ENCODE results near the gene RAPSN.

The RAPSN gene

GRCh38 chr11:47406896-47407745 is 41.8 kb downstream of the RAPSN start:
- no peak for DNase-seq

DNA sequence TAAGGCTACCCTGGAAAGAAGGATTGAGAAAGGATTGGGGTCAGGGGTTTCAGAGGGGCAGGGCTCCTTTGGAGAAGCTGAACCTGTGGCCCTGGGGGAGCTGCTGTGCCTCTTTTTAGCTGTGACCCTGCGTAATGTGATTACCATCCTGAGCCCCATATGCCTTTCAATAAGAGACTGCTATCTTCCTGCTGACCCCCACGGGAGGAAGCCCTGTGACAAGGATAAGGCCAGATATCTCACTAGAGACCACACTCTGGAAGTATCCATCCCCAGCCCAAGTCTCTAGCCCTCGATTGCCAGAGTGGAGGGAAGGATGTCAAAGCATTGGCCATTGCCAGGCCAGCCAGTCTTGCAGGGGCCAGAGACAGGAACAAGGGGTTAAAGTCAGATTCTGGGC is 45.4 kb downstream of the RAPSN start:
- DNase-seq = no peak

DNA sequence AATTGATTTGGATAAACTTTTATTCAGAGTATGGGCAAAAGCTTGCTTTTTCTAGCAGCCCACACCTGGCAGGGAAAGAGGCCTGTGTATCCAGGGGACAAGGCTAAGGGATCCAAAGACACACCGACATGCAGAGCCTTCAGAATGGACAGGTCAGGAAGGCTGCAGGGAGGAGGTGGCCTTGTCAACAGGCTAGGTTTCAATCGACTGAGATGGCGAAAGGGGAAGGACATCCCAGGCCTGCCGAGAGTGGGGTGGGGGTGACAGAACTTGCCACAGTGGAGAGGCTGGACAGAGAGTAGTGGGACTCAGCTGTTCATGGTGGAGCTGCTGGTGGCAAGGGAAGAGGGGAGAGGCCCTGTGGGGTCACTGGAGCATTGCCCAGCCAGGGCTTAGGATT is 45.8 kb downstream of the RAPSN start:
- DNase-seq = no peak

DNA sequence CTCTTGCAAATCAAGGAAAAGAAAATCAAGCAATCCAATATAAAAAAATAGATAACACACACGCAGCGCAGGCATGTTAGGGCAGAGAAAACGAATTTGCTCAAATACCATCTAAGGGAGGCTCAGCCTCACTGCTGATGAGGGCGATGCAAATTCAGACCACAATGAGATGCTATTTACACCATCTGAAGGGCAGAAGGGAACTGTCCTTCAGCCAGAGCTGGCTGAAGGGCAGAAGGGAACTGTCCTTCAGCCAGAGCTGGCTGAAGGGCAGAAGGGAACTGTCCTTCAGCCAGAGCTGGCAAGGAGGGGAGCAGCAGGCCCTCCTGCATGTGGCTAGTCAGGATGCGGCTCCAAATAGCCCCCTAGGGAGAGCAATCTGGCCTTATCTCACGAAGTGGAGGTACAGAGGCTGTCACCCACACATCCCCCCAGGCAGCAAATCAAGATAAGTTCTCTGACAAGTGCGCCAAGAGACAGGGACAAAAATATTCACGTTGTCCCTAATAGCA is 48.1 kb downstream of the RAPSN start:
- DNase-seq = peak; percentile 64

- peak; percentile 49 for DNase-seq
These were observed 48.8 kb downstream of the RAPSN start for GRCh38 chr11:47399860-47400767.

GRCh38 chr11:47398551-47398950 is 50.4 kb downstream of the RAPSN start:
- DNase-seq = no peak

DNA sequence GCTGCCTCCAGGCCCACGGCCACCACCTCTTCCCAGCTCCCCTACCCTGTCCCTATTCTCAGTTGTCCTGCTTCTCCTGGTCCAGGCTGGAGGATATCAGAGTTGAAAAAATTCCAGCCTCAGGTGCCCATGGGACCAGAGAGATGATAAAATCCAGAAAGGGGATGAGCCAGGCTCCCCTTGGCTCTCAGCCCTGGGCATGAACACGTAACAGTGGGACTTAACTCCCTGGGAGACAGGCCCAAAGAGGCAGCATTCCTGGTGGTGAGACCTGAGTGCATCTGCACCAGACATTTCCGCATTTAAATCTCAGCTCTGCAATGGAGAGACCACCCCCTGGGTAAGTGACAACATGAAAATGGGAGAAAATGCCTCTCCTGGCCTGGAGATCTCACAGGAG is 50.9 kb downstream of the RAPSN start:
- no peak for DNase-seq

DNA sequence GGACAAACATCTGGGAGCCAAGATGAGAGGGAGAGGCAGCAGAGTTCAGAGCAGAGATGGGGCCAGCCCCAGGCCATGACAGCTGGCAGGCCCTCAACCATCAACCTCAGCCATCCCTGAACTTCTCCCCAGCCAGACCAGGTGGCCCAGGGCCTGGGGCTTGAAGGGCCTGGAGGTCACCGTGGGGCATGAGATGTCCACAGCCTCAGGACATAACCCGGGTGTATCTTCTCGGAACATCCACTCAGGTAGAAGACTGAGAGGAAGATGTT is 53.0 kb downstream of the RAPSN start:
- no peak for DNase-seq

DNA sequence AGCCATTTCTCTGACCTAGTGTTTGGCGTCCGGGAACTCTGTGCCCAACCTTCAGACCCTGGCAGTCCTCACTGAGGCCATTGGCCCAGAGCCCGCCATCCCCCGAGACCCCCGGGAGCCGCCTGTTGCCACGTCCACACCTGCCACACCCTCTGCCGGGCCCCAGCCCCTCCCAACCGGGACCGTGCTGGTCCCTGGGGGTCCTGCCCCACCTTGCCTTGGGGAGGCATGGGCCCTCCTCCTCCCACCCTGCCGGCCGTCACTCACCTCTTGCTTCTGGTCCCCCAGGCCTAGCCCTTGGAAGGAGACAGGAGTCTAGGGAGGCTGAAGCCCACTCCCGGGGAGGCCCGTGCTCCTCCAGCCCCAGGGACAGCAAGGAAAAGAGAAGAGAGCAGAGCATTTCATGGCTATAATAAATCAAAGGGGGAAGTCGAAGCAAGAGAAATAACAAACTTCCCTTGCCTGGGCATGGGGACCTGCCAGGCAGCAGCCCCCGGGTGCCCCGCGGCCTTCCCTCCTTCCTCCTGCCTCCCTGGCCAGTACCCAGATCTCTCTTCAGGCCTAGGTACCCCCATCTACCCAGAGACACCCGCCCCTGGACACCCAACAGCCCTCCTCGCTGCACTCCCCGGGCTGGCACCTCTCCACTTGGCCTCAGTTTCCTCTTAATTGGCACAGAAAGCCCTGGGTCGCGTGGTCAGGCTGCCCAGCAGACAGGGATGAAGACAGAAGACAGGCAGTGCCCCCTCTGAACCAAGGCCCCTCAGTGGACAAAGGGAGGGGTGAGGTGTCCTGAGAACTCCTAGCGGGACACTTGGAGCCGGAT is 53.5 kb downstream of the RAPSN start:
- peak; percentile 25 for DNase-seq

DNA sequence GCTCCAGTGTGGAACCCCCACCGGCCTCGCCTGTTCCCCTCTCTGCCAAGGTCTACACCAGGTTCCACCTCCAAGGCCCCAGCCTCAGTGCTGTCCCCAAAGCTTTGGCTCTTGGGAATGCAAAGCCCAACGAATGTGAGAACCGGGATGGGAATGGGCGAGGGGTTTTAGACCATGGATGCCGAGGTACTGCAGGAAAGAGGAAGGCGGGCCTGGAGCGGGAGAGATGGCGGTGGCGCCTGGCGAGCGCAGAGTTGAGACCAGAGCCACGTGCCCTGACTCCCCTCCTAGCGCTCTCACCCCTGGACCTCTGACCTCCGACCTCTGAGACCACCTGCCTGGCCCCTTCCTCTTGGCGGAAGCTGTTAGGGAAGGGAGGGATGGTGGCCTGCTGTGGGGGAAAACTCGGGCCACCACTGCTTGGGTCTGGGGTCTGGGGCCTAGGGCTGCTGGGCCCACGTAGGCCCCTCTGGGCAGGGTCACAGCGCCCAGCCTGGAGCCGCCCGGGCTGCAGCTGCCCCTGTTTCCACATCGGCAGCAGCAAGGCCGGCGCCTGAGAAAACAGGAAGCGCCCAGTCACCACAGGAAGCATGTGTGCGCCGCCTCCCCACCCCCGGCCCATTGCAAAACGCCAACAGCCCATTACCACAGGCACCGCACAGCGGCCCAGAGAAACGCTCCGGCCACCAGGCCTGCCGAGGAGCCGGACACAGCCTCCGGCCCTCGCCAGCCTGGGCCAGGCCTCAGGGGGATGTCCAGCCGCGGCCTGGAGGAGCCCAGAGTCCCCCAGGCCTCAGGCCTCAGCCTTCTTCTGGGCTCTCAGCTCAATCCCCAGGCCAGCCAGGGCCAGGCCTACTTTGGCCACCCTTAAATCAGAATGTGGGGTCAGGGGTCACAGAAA is 54.4 kb downstream of the RAPSN start:
- peak; percentile 86 for DNase-seq

DNA sequence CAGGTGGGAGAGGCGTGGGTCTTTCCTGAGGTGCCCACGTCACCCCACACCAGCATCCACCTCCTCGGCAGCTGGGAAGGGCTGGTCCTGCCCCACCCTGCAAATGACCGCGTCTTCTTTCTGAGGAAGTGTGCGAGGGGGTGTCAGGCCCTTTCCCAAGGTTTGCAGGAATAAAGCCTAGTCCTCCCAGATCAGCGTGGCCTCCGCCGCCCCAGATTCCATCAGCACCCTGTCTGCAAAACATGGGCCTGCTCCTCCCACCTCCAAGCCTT is 55.0 kb downstream of the RAPSN start:
- no peak for DNase-seq

DNA sequence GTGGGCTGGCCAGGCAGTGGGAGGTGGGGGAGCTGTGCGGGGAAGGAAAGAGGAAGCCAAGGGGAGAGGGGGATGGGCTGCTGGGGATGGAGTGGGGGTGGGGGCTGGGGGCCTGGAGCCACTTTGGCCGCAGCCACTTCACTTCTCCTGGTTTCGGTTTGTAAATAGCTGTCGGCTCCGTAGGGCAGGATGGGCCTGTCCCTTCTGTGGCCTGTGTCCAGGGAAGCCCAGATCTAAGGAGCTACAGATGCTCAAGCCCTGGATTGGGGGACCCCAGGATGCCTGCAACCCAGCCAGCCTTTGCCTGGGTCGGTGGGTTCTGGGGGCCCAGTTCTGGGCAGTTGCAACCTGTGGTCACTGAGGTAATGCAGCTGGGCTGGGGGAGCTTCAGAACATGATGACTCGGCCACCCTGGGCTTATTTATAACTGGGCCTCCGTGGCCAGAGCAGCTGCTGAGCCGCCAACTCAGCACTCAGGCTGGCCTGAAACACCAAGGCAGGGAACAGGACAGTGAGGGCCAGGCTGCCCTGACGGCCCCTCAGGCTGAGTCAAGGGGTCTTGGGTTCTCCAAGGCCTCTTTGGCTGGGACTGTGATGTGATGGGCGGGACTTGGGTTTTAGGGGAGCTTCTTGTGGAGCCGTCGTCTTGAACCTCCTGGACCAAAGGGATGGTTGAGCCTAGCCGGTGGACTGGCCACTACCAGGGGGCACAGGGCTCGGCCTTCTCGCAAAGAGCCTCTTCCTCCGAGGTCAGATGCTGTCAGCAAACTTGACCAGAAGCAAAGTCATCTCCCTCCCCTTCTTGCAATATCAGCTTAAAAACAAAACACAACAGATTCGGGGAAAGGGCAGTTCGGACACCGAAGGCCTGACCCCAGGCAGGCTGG is 55.5 kb downstream of the RAPSN start:
- peak; percentile 55 for DNase-seq

GRCh38 chr11:47392546-47393162 is 56.3 kb downstream of the RAPSN start:
- DNase-seq = no peak

DNA sequence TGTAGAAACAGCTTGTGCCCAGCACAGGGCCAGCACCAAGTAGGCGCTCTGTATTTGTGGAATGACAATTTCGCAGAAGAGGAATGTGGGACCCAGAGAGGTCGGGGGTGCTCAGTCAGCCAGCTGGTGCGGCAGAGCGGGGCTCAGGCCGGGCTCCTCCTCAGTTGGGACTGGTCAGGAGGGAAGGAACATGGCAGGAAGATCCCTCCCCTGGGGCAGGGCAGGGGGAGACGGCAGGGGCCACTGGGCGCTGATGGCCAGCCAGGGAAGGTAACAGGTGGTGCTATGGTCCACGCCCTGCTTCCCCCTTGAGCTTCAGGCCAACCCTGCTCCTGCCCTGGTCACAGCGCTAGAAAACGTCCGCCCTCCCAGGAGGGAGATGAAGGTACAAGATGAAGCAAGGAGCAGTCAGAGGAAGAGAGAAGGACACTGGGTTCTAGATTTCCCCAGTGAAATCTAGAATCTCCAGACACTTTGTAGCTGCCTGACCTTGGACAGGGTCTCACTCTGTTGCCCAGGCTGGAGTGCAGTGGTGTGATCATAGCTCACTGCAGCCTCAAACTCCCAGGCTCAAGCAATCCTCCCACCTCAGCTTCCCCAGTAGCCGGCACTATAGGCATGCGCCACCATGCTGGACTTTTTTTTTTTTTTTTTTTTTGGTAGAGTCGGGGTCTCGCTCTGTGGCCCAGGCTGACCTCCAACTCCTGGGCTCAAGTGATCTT is 57.1 kb downstream of the RAPSN start:
- DNase-seq = no peak

DNA sequence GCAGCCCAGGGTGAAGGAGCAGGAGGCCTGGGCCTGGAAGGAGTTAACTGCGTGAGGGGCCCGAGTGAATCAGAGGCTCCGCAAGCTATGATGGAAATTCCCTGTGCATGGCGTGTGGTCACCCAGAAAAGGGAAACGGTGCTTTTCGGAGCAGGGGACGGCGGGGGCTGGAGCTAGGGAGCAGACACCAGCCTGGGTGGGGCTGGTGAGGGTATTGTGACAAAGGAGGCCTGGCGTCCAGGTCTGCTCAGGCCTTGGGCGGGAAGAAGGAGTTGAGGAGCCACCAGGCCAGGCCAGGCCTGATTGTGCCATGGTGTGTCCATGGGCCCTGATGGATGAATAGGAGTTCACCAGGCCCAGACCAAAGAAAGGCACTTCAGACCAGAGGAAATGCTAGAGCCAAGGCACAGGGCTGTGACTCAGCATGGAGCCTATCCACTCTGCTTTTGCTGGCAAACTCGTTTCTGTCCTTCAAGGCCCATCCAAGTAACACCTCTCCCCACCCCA is 57.8 kb downstream of the RAPSN start:
- no peak for DNase-seq

GRCh38 chr11:47390422-47390760 is 58.5 kb downstream of the RAPSN start:
- no peak for DNase-seq

GRCh38 chr11:47389577-47390421 is 59.1 kb downstream of the RAPSN start:
- no peak for DNase-seq

DNA sequence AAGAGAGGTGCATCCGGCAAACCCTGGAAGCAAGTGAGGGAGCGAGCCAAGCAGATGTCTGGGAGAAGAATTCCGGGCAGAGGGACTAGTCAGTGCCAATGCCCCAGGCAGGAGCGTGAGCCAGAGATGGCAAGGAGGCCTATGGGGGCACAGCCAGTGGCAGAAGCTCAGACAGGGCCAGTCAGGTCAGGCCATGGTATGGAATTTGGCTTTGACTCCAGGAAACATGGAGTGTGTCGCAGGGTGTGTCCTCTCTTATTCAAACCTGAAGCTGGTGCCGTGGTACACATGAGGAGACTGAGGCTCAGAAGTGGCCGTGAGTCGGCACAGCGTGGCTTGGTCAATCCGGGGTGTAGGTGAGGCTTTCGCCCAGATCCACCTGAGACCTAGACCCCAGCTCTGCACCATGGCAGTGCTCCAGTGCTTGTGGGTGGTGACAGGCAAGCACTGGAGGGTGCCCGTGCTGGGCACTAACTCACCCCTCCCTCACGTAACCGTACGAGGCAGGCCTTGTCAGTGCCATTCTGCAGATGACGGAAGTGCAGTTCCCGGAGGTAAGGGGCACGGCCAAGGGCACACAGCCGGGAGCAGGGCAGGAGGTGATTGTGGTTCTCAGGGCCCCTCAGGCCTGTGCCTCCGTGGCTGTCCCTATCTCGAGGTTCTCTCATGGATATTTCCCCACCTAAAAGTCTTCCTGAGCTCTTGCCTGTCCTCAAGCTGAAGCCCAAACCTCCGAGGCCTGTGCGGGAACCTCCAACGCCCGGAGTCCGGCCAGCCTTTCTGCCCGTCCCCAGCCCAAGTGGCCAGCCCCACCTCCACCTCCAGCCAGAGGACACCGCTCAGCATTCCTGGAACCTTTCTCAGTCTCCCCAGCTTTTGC is 60.0 kb downstream of the RAPSN start:
- DNase-seq = no peak

Measured in hematopoietic multipotent progenitor cell treated with erythropoietin and hydrocortisone succinate and interleukin-3 and kit ligand, for 6 days (in vitro differentiated cells).